Activated CD4-positive, alpha-beta T cell treated with anti-CD3 and anti-CD28 coated beads, Interleukin-2, amount 50 U/mL, for 4 hours (primary cell): Measurements from ENCODE around the gene EXD3.
A peak's percentile ranks its signal among the peaks of the same experiment; 100 is the strongest.
"Not testable (repeated sequence)": the region's sequence is repeated elsewhere in the genome, so short reads cannot be mapped to it uniquely, and the experiment has no call there.

ENCODE experiments used
- DNase-seq, 2 experiments: peaks; one replicate each; pipeline ENCODE4 v3.0.0-alpha.2; 2020

EXD3 gene

GRCh38 chr9:137458194-137459151 lies 35.5 kb upstream of the EXD3 start:
- no peak for DNase-seq

- no peak for DNase-seq
Observed at GRCh38 chr9:137457406-137458193, 34.6 kb upstream of the EXD3 start.

GRCh38 chr9:137456864-137457405 lies 34.0 kb upstream of the EXD3 start:
- DNase-seq, result no peak

- DNase-seq, result no peak
Observed at GRCh38 chr9:137456061-137456863, 33.3 kb upstream of the EXD3 start.

GRCh38 chr9:137455359-137455991 lies 32.5 kb upstream of the EXD3 start:
- no peak for DNase-seq

GRCh38 chr9:137454597-137455358 lies 31.8 kb upstream of the EXD3 start:
- DNase-seq, result no peak

GRCh38 chr9:137454145-137454596 lies 31.2 kb upstream of the EXD3 start:
- no peak for DNase-seq

GRCh38 chr9:137453643-137454081 lies 30.7 kb upstream of the EXD3 start:
- peak; percentile 53 to 59 for DNase-seq

- DNase-seq, result no peak
Observed at GRCh38 chr9:137452761-137453642, 30.0 kb upstream of the EXD3 start.

- DNase-seq, result no peak
Observed at GRCh38 chr9:137452006-137452760, 29.2 kb upstream of the EXD3 start.

- DNase-seq, result not testable (repeated sequence)
Observed at GRCh38 chr9:137451264-137452005, 28.5 kb upstream of the EXD3 start.

GRCh38 chr9:137450539-137451222 lies 27.7 kb upstream of the EXD3 start:
- DNase-seq, result peak in 1 of 2 experiments; percentile 31

GRCh38 chr9:137449931-137450538 lies 27.1 kb upstream of the EXD3 start:
- DNase-seq, result peak; percentile 51 to 72

- no peak for DNase-seq
Observed at GRCh38 chr9:137449081-137449844, 26.3 kb upstream of the EXD3 start.

GRCh38 chr9:137448602-137448962 lies 25.6 kb upstream of the EXD3 start:
- no peak for DNase-seq

GRCh38 chr9:137447722-137448601 lies 25.0 kb upstream of the EXD3 start:
- no peak for DNase-seq
